ENCODE results near the gene RNLS.
A peak's percentile ranks its signal among the peaks of the same experiment; 100 is the strongest.

Gene RNLS

DNA sequence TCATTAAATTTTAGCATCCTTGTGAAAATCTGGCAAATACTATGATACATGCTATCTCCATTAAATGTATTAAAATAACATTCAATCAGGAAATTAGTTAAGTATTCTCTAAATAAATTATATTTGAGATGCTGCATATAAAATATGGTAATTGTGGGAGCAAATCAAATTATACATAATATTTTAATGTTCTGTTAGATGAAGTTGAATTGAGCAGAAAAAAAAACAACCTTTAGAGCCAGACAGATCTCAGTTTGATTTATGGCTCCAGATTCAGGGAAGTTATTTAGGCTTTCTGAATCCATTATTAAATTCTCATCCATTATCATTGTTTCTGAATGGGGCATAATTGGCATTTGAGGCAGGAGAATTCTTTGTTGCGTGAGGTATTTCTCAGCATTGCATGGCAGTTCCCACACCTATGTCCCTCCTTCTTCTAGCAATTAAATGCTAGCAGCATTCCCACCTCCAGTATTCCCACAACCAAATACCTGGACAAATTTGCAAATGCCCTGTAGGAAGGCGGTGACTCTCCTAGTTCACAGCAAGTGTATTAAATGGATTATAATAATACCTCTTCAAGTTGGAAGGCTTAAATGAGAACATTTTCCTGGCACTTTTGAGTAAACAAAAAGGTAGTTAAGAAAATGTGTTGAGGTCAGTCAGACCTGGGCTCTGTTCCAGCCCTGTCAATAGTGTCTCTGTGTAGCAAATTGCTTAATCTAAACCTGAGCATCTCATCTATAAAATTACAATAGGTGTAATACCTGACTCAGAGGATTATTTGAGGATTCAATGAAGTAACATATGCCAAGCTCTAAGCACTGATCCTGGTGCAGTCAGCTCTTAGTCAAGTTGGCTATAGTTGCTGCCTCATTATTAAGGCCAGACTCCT lies 108.9 kb downstream of the RNLS start:
- DNase-seq, result peak; percentile 37

DNA sequence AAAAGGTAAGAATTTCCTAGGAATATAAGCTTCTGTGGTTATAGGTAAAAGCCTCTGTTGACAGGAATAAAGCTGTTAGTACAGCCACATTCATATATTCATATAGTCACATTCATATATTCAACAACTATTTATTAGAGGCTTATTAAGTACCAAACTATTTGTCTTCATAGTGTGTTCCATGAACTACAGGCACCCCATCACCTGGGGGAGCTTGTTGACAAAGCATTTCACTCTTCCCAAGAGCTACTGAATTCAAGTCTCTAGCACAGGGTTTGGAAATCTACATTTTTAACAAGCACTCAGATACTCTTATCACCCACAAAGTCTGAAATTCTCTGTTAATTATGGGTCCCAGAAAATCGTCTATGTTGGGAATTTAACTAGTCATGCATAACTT lies 110.6 kb downstream of the RNLS start:
- DNase-seq, result no peak

- DNase-seq, result no peak
These were observed 111.2 kb downstream of the RNLS start for GRCh38 chr10:88471899-88472298.

- DNase-seq, result no peak
These were observed 115.2 kb downstream of the RNLS start for GRCh38 chr10:88467835-88468485.

DNA sequence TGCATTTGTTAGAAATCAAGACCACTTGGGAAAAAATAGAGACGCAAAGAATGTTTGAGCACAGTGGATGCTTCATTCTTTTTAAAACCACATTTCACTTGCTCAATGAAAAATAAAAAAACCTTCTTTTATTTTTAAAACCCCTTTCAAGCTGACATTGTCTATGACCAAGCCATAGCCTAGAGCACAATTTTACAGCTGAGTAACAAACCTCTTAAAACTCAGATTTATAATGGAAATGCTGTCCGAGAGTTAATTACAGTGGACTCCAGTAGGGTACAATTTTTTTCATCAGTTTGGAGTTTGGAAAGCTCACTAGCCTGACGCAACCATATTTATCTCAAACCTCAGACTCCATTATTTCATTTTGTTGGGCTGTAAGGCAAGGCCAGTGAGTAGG lies 116.3 kb downstream of the RNLS start:
- no peak for DNase-seq

DNA sequence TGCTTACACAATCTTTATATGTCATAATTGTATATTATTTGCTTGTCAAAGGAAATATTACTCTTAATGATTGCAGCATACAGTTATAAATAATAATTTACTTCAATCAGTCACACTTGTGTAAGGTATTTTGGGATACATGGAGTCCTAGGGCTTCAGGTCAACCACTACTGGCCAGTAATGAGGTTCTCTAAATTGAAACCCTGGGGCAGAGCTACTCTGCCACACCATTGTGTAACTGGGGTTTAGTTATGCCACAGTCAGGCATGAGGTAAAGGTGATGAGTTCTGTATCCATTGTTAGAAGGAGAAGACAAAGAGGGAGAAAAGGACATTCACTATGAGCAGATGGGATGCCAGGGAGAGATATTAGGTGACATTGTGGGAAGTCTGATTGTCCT lies 117.4 kb downstream of the RNLS start:
- DNase-seq, result no peak

- no peak for DNase-seq
These were observed 119.3 kb downstream of the RNLS start for GRCh38 chr10:88463811-88464210.

DNA sequence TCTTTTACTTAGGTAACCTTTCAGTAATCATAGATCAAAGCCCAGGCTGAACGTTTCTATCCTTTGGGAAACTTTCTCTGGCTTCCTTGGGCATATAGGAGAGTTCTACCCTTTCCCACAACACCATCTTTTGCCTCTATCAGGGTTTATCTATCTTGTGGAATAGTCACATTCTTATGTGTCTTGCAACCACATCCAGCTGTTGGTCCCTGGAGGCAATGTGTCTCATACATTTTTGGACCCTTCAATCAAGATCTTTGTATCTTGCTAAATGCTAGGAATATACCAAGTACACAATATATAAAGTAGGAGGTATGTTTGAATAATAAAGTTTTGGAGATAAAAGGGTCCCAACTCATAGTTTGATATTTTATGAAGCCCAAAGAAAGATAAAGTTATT lies 121.7 kb downstream of the RNLS start:
- DNase-seq, result no peak

- DNase-seq, result no peak
These were observed 123.6 kb downstream of the RNLS start for GRCh38 chr10:88459530-88459929.

GRCh38 chr10:88458209-88458608 lies 124.9 kb downstream of the RNLS start:
- DNase-seq, result no peak

DNA sequence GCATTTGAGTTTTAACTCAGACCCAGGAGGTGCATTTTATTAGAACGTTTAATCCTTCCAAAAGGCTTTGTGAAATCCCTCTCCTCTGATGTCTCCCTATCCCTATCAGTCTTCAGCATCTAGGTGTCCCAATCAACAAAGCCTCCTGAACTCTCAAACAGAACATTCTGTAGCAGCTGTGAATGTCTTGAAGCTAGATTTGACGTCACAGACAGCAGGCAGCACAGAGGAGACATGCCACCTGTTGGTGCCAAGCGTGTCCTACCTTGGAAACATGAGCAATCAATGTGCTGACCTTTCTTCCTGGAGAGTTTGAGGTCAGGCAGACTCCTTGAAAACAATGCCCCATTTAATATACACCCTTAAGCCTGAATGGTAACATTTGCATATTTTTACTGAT lies 125.5 kb downstream of the RNLS start:
- no peak for DNase-seq

DNA sequence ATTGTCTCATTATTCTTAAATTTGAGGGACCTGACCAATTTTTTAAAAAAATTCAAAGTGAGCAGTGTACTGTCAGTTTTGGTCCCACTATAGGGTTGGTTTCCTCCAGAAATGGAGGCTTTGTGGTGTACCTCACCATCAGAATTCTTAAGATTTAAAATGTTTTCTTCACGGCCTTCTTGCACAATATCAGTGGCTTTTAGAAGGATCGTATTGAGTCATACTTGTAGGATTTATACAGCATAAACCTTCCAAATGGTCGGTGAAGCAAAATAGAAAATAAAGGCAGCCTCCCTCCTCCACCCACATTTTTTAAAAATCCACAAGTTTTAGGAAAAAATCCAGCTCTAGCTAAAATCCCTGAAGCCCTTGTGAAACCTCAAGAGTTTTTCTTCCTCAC lies 126.4 kb downstream of the RNLS start:
- DNase-seq, result no peak

DNA sequence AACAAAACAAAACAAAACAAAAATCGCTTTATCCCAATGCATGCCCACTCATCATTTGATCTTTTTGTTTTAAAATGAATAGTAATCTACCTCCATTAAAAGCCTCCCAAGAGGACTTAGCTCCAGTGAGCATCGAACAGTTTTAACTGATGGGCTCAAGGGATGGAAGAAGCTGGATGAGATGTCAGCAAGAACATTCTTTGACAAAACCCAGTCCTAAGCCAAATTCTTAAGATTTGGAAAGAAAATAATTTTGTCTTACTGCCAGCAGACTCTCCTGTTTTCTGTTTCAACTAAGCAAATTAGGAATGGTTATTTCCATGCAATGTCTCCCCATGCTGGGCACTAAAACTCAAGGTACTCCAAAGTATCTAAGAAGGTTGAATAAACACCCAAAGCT lies 127.3 kb downstream of the RNLS start:
- DNase-seq, result no peak

GRCh38 chr10:88450201-88450600 lies 132.9 kb downstream of the RNLS start:
- no peak for DNase-seq

GRCh38 chr10:88442716-88443115 lies 140.4 kb downstream of the RNLS start:
- no peak for DNase-seq

- no peak for DNase-seq
These were observed 142.6 kb downstream of the RNLS start for GRCh38 chr10:88440541-88440940.

GRCh38 chr10:88439932-88440331 lies 143.2 kb downstream of the RNLS start:
- no peak for DNase-seq

GRCh38 chr10:88437411-88437810 lies 145.7 kb downstream of the RNLS start:
- no peak for DNase-seq

DNA sequence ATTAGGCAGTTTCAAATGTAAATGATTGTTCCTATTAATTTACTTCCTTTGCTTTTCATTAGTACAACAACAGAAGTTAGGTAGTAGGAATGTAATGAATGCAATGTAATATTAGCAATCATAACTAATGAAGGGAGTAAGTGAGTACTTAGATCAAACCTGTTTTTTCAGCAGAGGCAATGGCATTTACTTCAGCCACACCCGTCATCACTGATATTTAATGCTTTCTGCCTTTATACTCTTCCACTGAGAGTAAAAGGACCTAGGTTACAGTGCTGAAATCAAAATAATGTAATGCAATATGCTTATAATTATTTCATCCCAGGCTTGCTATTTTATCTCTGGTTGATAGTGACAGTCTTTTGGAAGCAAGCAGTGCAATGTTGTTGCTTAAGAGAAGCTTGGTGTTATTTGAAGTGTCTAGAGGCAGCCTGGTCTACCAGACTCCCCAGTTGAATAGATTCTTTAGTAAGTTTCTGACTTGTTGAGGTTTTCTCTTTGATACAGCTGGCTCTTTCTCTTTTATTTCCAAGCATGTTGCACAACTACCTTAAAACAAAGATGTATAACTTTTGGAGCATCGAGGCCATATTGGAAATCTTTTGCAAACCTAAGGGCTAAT lies 149.4 kb downstream of the RNLS start:
- DNase-seq, result no peak

GRCh38 chr10:88431103-88431502 lies 152.0 kb downstream of the RNLS start:
- DNase-seq, result no peak

GRCh38 chr10:88428976-88429375 lies 154.1 kb downstream of the RNLS start:
- DNase-seq, result no peak

GRCh38 chr10:88428442-88428841 lies 154.7 kb downstream of the RNLS start:
- no peak for DNase-seq

DNA sequence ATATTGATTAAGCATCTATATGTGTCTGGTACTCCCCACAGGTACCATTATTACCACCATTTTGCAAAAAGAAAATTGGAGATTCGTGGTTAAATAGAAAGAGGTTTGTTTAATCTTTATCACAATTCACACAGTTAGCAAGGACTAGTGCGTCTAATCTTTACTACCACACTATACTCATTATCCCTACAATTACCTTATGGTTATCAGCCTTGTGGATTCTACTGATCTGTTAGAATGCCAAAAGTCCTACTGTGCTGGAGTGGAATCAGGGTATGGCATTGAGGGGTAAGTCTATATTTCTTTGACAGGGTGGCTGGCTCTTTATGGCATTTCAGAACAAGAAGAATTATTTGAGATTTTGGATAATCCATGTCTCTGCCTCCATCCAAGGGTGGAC lies 156.1 kb downstream of the RNLS start:
- no peak for DNase-seq

- DNase-seq, result no peak
These were observed 158.2 kb downstream of the RNLS start for GRCh38 chr10:88424881-88425280.

All from NCI-H2029 (cell line).